MM.1S (cell line): Measurements from ENCODE around the gene NBPF4.

Experiments
- DNase-seq: peaks from one replicate; pipeline ENCODE4 v3.0.0-alpha.2; 2015
- H2AFZ ChIP-seq: fragments of 300-600 bp; sonication (generic); 2 replicates; pipeline ENCODE4 v1.6.0; 2016; ENCODE audit warnings: antibody characterized with exemption, low read length
- H3F3A ChIP-seq: fragments of 300-600 bp; sonication (generic); 2 replicates; pipeline ENCODE4 v1.6.1; 2016; ENCODE audit warnings: mild to moderate bottlenecking, antibody characterized with exemption, low read length, moderate library complexity, mixed read lengths; ENCODE audit not compliant: insufficient read depth
- H3K27ac ChIP-seq: fragments of 300-600 bp; sonication (generic); 2 replicates; pipeline ENCODE4 v1.5.1; 2016; ENCODE audit warnings: mild to moderate bottlenecking, low read length
- H3K27me3 ChIP-seq: fragments of 300-600 bp; sonication (generic); replicated peaks from 2 replicates; pipeline ENCODE4 v1.6.0; 2016; ENCODE audit warnings: low read length; ENCODE audit not compliant: insufficient read depth
- H3K36me3 ChIP-seq: fragments of 300-600 bp; sonication (generic); replicated peaks from 2 replicates; pipeline ENCODE4 v1.6.1; 2016; ENCODE audit warnings: mild to moderate bottlenecking, low read length, mixed read lengths; ENCODE audit not compliant: insufficient read depth
- H3K4me1 ChIP-seq: fragments of 300-600 bp; sonication (generic); 2 replicates; pipeline ENCODE4 v1.6.1; 2016; ENCODE audit warnings: low read length, mixed read lengths
- H3K4me2 ChIP-seq: fragments of 300-600 bp; sonication (generic); 2 replicates; pipeline ENCODE4 v1.6.0; 2016; ENCODE audit warnings: low read depth, low read length
- H3K4me3 ChIP-seq: fragments of 300-600 bp; sonication (generic); 2 replicates; pipeline ENCODE4 v1.5.1; 2016; ENCODE audit warnings: low read length, mixed read lengths
- H3K79me2 ChIP-seq: fragments of 300-600 bp; sonication (generic); 2 replicates; pipeline ENCODE4 v1.6.1; 2016; ENCODE audit warnings: mixed run types, low read length, mixed read lengths
- H3K9ac ChIP-seq: fragments of 300-600 bp; sonication (generic); 2 replicates; pipeline ENCODE4 v1.6.1; 2016; ENCODE audit warnings: low read length, mixed read lengths
- H3K9me2 ChIP-seq: fragments of 300-600 bp; sonication (generic); replicated peaks from 2 replicates; pipeline ENCODE4 v1.6.1; 2016; ENCODE audit warnings: mild to moderate bottlenecking, low read length, mixed read lengths; ENCODE audit not compliant: insufficient read depth
- H3K9me3 ChIP-seq: fragments of 300-600 bp; sonication (generic); replicated peaks from 2 replicates; pipeline ENCODE4 v1.6.1; 2016; ENCODE audit warnings: mild to moderate bottlenecking, low read length, mixed read lengths; ENCODE audit not compliant: insufficient read depth
- H4K20me1 ChIP-seq: fragments of 300-600 bp; sonication (generic); 2 replicates; pipeline ENCODE4 v1.6.1; 2016; ENCODE audit warnings: mild to moderate bottlenecking, low read length, moderate library complexity, mixed read lengths; ENCODE audit not compliant: insufficient read depth
- EZH2 ChIP-seq: fragments of 300-600 bp; sonication (generic); optimal IDR thresholded peaks from 2 replicates; pipeline ENCODE3; 2017; ENCODE audit warnings: low read depth, mild to moderate bottlenecking, antibody characterized with exemption, low read length, mixed read lengths
- EZH2phosphoT487 ChIP-seq: fragments of 300-600 bp; sonication (generic); IDR thresholded peaks from 2 replicates; pipeline ENCODE4 v1.6.1; 2018; ENCODE audit warnings: antibody characterized with exemption, low read length
- TF ChIP-seq, protein P1 (sequence below): fragments of 300-600 bp; sonication (generic); IDR thresholded peaks from 2 replicates; pipeline ENCODE4 v1.5.1; 2016; ENCODE audit warnings: antibody characterized with exemption, low read length, mixed read lengths

Gene NBPF4

GRCh38 chr1:108192581-108192980 lies 51.3 kb downstream of the NBPF4 start:
- no peaks in the 10 kb centered on the region for H3K9me2 ChIP-seq
- H3K4me3 ChIP-seq: no peak overlapping the region
- H3K9ac ChIP-seq: no peak overlapping the region
- H3K9me3 ChIP-seq: no peaks in the 10 kb centered on the region
- peaks cover 7% of the 10 kb centered on the region for H3K79me2 ChIP-seq
- no peaks in the 10 kb centered on the region for H3K27me3 ChIP-seq
- H3K36me3 ChIP-seq: no peaks in the 10 kb centered on the region
- H3K27ac ChIP-seq: no peak overlapping the region
- H3K4me2 ChIP-seq: no peak overlapping the region
- no peaks in the 10 kb centered on the region for H4K20me1 ChIP-seq
- TF ChIP-seq EZH2phosphoT487: no peak
- TF ChIP-seq, protein P1, sequence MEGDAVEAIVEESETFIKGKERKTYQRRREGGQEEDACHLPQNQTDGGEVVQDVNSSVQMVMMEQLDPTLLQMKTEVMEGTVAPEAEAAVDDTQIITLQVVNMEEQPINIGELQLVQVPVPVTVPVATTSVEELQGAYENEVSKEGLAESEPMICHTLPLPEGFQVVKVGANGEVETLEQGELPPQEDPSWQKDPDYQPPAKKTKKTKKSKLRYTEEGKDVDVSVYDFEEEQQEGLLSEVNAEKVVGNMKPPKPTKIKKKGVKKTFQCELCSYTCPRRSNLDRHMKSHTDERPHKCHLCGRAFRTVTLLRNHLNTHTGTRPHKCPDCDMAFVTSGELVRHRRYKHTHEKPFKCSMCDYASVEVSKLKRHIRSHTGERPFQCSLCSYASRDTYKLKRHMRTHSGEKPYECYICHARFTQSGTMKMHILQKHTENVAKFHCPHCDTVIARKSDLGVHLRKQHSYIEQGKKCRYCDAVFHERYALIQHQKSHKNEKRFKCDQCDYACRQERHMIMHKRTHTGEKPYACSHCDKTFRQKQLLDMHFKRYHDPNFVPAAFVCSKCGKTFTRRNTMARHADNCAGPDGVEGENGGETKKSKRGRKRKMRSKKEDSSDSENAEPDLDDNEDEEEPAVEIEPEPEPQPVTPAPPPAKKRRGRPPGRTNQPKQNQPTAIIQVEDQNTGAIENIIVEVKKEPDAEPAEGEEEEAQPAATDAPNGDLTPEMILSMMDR: no peak
- no peak for TF ChIP-seq EZH2
- no peak overlapping the region for H2AFZ ChIP-seq
- H3F3A ChIP-seq: no peaks in the 10 kb centered on the region
- no peak for DNase-seq
- no peaks in the 10 kb centered on the region for H3K4me1 ChIP-seq

DNA sequence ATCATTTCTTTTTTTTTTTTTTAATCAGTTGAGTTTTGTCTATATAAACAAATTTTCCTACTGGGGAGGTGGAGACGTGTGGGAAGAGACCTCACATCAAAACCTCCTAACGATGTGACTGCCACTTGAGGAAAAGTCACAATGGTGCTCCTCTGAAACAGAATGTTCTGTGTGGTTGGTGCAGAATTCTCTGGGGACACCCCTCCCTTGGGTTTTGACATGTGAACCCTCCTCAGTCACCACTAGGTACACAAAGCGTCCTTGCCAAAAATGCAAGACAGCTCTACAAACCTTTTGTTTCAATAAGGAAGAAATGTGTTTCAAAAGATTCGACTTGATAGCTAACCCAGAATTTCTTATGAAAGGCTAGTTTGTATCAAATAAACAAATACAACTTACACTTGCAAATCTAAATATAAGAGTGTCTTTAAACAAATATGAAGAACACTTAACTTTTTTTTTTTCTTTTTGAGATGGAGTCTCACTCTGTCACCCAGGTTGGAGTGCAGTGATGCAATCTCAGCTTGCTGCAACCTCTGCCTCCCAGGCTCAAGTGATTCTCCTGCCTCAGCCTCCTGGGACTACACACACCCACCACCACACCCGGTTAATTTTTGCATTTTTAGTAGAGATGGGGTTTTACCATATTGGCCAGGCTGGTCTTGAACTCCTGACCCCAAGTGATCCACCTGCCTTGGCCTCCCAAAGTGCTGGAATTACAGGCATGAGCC lies 53.0 kb downstream of the NBPF4 start:
- H3K27ac ChIP-seq: no peak overlapping the region
- H3K9me2 ChIP-seq: no peaks in the 10 kb centered on the region
- no peak overlapping the region for H3K4me3 ChIP-seq
- H3K9me3 ChIP-seq: no peaks in the 10 kb centered on the region
- no peaks in the 10 kb centered on the region for H4K20me1 ChIP-seq
- no peaks in the 10 kb centered on the region for H3F3A ChIP-seq
- H3K27me3 ChIP-seq: no peaks in the 10 kb centered on the region
- TF ChIP-seq, protein P1: no peak
- TF ChIP-seq EZH2phosphoT487 (no peak), EZH2 (no peak)
- no peaks in the 10 kb centered on the region for H3K79me2 ChIP-seq
- no peak overlapping the region for H2AFZ ChIP-seq
- DNase-seq: no peak
- no peaks in the 10 kb centered on the region for H3K36me3 ChIP-seq
- H3K4me1 ChIP-seq: no peaks in the 10 kb centered on the region
- no peak overlapping the region for H3K4me2 ChIP-seq
- H3K9ac ChIP-seq: no peak overlapping the region

DNA sequence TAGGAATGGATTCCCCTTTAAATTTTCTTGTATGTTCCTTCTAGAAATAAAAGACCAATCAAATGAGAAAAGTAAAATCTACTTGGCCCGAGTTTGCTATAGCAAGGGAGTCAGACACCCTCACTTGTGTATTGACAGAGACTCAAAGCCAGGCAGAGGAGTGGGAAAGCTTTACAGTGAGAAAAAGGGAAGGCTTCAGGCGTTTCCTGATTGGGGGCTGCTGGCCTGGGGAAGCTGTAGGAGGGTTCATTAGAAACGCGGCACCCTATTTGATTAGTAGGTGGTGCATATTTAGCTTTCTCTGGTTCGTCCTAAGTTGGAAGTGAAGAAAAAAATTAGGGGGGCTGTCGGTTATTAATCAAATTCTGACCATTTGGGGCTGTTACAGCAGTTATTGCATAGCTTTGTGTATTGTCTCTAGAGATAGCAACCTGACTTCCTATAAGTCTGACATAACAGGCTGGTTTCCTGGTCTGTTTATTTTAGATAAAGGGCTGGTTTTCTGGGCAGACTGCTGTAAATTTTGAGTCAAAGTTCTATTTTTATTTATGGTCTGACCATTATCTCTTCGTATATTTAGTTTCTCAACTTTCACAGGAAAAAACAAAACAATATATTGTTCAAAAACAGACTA lies 53.8 kb downstream of the NBPF4 start:
- H3K9me3 ChIP-seq: no peaks in the 10 kb centered on the region
- no peaks in the 10 kb centered on the region for H3K36me3 ChIP-seq
- H3K27me3 ChIP-seq: no peaks in the 10 kb centered on the region
- H3F3A ChIP-seq: no peaks in the 10 kb centered on the region
- H3K4me3 ChIP-seq: no peak overlapping the region
- H3K4me2 ChIP-seq: no peak overlapping the region
- no peak overlapping the region for H2AFZ ChIP-seq
- no peak overlapping the region for H3K27ac ChIP-seq
- TF ChIP-seq EZH2phosphoT487 (no peak), EZH2 (no peak)
- TF ChIP-seq, protein P1: no peak
- DNase-seq: no peak
- H4K20me1 ChIP-seq: no peaks in the 10 kb centered on the region
- H3K79me2 ChIP-seq: no peaks in the 10 kb centered on the region
- no peaks in the 10 kb centered on the region for H3K4me1 ChIP-seq
- H3K9ac ChIP-seq: no peak overlapping the region
- no peaks in the 10 kb centered on the region for H3K9me2 ChIP-seq
